KMS-11 (cell line): ENCODE measurements around the gene SMARCA4.

ENCODE experiments used
- H2AFZ ChIP-seq: fragments of 200-600 bp; sonication (generic); 2 replicates; pipeline ENCODE4 v1.6.1; 2016; ENCODE audit warnings: antibody characterized with exemption, mixed run types, low read depth
- H3K27ac ChIP-seq: fragments of 200-600 bp; sonication (generic); 2 replicates; pipeline ENCODE4 v1.6.1; 2016; ENCODE audit warnings: mild to moderate bottlenecking, mixed run types
- H3K27me3 ChIP-seq: fragments of 200-600 bp; sonication (generic); 2 replicates; pipeline ENCODE4 v1.6.1; 2017; ENCODE audit warnings: mild to moderate bottlenecking, low read depth, mixed run types, moderate library complexity; ENCODE audit not compliant: insufficient read depth
- H3K36me3 ChIP-seq: fragments of 200-600 bp; sonication (generic); 2 replicates; pipeline ENCODE4 v1.6.1; 2017; ENCODE audit warnings: mild to moderate bottlenecking, mixed run types; ENCODE audit not compliant: insufficient read depth
- H3K4me1 ChIP-seq: fragments of 200-600 bp; sonication (generic); 2 replicates; pipeline ENCODE4 v1.6.1; 2016; ENCODE audit warnings: mild to moderate bottlenecking, low read depth, mixed run types; ENCODE audit not compliant: poor library complexity, severe bottlenecking
- H3K4me2 ChIP-seq: fragments of 200-600 bp; sonication (generic); 2 replicates; pipeline ENCODE4 v1.7.0; 2016; ENCODE audit warnings: mild to moderate bottlenecking, mixed run types
- H3K4me3 ChIP-seq: fragments of 200-600 bp; sonication (generic); IDR thresholded peaks from 2 replicates; pipeline ENCODE4 v1.6.1; 2017; ENCODE audit warnings: low read depth, low read length, mixed read lengths; ENCODE audit not compliant: insufficient read depth
- H3K79me2 ChIP-seq: fragments of 200-600 bp; sonication (generic); 2 replicates; pipeline ENCODE4 v1.6.1; 2016; ENCODE audit warnings: low read depth, mixed run types; ENCODE audit not compliant: insufficient read depth
- H3K9ac ChIP-seq: fragments of 200-600 bp; sonication (generic); 2 replicates; pipeline ENCODE4 v1.6.1; 2016; ENCODE audit warnings: mild to moderate bottlenecking, mixed run types
- H4K20me1 ChIP-seq: fragments of 200-600 bp; sonication (generic); 2 replicates; pipeline ENCODE4 v1.6.1; 2016; ENCODE audit warnings: mild to moderate bottlenecking, mixed run types; ENCODE audit not compliant: insufficient read depth
- TF ChIP-seq, protein P1 (sequence below): fragments of 200-600 bp; sonication (generic); conservative IDR thresholded peaks from 2 replicates; pipeline ENCODE4 v1.6.1; 2017; ENCODE audit warnings: low read depth, mild to moderate bottlenecking, antibody characterized with exemption, low read length, moderate library complexity, mixed read lengths

SMARCA4 gene

DNA sequence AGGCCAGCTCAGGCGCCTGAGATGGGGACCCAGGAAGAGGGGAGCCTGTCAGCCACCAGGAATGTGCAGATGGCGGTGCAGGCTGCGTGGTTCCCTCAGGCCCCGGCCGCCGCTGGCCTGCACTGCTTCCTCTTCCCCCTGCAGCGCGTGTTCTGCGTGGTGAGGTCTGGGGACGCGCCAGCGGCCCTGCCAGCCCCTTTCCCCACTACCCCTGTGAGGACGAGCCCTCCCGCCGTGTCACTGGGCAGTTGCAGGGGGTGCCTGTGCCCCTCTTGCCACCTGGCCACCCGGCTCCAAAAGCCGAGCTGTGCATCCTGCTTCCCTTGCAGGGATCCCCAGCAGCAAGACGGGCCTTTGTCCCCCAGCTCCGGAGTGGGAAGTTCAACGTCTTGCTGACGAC is 58.4 kb downstream of the SMARCA4 start:
- H3K79me2 ChIP-seq: no peaks in the 10 kb centered on the region
- H3K4me2 ChIP-seq: no peak overlapping the region
- H3K27ac ChIP-seq: no peak overlapping the region
- no peaks in the 10 kb centered on the region for H3K4me1 ChIP-seq
- no peak overlapping the region for H3K9ac ChIP-seq
- no peaks in the 10 kb centered on the region; the same call in 1 of the 2 replicates for H3K36me3 ChIP-seq
- TF ChIP-seq, protein P1, sequence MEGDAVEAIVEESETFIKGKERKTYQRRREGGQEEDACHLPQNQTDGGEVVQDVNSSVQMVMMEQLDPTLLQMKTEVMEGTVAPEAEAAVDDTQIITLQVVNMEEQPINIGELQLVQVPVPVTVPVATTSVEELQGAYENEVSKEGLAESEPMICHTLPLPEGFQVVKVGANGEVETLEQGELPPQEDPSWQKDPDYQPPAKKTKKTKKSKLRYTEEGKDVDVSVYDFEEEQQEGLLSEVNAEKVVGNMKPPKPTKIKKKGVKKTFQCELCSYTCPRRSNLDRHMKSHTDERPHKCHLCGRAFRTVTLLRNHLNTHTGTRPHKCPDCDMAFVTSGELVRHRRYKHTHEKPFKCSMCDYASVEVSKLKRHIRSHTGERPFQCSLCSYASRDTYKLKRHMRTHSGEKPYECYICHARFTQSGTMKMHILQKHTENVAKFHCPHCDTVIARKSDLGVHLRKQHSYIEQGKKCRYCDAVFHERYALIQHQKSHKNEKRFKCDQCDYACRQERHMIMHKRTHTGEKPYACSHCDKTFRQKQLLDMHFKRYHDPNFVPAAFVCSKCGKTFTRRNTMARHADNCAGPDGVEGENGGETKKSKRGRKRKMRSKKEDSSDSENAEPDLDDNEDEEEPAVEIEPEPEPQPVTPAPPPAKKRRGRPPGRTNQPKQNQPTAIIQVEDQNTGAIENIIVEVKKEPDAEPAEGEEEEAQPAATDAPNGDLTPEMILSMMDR: no peak
- no peak overlapping the region for H3K4me3 ChIP-seq
- H4K20me1 ChIP-seq: no peaks in the 10 kb centered on the region
- H2AFZ ChIP-seq: no peak overlapping the region
- no peaks in the 10 kb centered on the region for H3K27me3 ChIP-seq

DNA sequence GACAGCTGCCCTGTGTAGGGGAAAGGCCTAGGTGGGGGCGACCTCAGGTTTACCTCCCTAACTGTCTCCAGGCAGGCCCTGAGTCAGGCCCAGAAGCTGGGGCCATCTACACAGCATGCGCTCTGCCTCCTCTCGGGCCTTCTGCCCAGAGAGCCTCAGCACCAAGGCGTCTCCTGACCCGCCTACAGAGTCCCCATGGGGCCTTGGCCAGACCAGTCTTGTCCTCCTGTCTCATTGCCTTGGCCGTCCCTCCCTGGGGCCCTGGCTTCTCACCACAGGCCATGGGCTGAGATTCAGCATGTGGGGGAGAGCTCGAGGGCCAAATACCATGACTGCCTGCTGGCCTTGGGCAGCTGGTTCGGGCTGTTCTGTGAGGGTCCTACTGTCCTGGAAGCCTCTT is 59.0 kb downstream of the SMARCA4 start:
- H3K27ac ChIP-seq: no peak overlapping the region
- H3K4me2 ChIP-seq: no peak overlapping the region
- H3K4me1 ChIP-seq: no peaks in the 10 kb centered on the region
- TF ChIP-seq, protein P1: no peak
- no peak overlapping the region for H2AFZ ChIP-seq
- H3K79me2 ChIP-seq: no peaks in the 10 kb centered on the region
- no peaks in the 10 kb centered on the region for H4K20me1 ChIP-seq
- H3K9ac ChIP-seq: no peak overlapping the region
- no peak overlapping the region for H3K4me3 ChIP-seq
- no peaks in the 10 kb centered on the region; the same call in 1 of the 2 replicates for H3K36me3 ChIP-seq
- no peaks in the 10 kb centered on the region for H3K27me3 ChIP-seq

DNA sequence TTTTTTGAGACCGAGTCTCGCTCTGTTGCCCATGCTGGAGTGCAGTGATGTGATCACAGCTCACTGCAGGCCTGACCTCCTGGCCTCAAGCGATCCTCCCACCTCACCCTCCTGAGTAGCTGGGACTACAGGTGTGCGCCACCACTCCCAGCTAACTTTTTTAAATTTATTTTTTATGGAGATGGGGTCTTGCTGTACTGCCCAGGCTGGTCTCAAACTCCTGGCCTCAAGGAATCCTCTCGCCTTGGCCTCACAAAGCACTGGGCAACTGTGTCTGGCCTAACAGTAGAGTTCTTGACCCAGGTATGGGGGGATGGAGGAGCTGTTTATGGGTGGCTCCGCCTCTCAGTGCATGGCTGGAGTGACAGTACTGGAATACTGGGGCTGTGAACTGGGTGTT is 59.6 kb downstream of the SMARCA4 start:
- TF ChIP-seq, protein P1: no peak
- H3K4me1 ChIP-seq: no peaks in the 10 kb centered on the region
- H3K9ac ChIP-seq: no peak overlapping the region
- no peak overlapping the region for H3K27ac ChIP-seq
- H3K27me3 ChIP-seq: no peaks in the 10 kb centered on the region
- no peaks in the 10 kb centered on the region for H4K20me1 ChIP-seq
- H3K4me3 ChIP-seq: no peak overlapping the region
- H3K4me2 ChIP-seq: no peak overlapping the region
- H3K36me3 ChIP-seq: no peaks in the 10 kb centered on the region; the same call in 1 of the 2 replicates
- no peaks in the 10 kb centered on the region for H3K79me2 ChIP-seq
- no peak overlapping the region for H2AFZ ChIP-seq

DNA sequence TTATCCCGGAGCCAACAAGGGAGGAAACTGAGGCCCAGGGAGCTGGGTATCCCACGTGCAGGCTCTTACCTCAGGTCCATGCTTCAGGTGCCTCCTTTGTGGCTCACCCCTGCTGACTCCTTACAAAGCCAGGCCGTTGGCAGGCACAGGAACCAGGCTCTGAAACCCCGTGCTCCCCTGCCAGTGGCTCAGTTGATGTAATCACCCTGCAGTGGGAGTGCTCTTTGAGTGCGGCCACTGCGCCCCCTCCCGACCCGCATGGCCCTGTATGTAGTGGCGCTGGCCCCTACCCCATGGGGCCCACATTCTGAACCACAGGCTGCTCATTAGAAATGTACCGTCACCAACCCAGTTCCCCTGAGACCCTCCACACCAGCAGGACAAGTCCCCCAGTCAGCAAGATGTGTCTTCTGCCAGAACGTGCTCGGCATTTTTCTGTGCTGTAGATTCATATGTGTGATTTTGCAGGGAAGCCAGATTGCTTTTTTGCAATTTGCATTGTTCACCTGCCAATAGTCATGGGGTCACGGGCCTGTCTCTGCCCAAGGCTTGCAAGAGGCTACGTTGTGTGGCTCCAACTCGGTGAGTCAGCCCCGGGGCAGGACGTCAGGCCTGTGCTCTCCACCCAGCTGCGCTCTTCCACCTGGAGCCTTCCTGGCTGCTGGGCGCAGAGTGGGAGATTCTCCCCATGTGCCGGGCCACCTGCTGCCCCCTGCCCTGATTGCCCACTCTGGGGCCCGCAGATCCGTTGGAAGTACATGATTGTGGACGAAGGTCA is 60.3 kb downstream of the SMARCA4 start:
- Histone ChIP-seq H4K20me1 (no peaks in the 10 kb centered on the region), H3K36me3 (no peaks in the 10 kb centered on the region; the same call in 1 of the 2 replicates), H3K79me2 (no peaks in the 10 kb centered on the region), H3K4me3 (no peak overlapping the region), H3K4me1 (no peaks in the 10 kb centered on the region), H3K9ac (no peak overlapping the region), H3K27me3 (no peaks in the 10 kb centered on the region), H3K27ac (no peak overlapping the region), H2AFZ (no peak overlapping the region), H3K4me2 (no peak overlapping the region)
- TF ChIP-seq, protein P1: no peak
